ENCODE results near the gene DOCK10. TPM values are rescaled to one million over a fixed set of nuclear protein-coding genes. Genes with fewer than 3 reads are reported as not detected.

The DOCK10 gene
- total and polyA plus RNA-seq, 2 donors (not counting 3 experiments of a cell fraction or from before 2014, with no cell fraction given), result 5.8 to 23.0 TPM

- H3K36me3 ChIP-seq (ENCODE audit: control insufficient read depth in 2 of 2, extremely low read depth in 1 of 2, insufficient read depth in 2 of 2, low read length in 2 of 2), result no peaks in the 10 kb centered on the region
- H4K20me1 ChIP-seq (replicated peaks; ENCODE audit: control insufficient read depth, extremely low read depth, insufficient read depth, low read length), result no peaks in the 10 kb centered on the region
- H3K9me1 ChIP-seq (replicated peaks; ENCODE audit: control insufficient read depth, extremely low read depth, insufficient read depth, low read length), result no peaks in the 10 kb centered on the region
- intact Hi-C loops (cut with micrococcal nuclease), result no loop called here
- POLR2A ChIA-PET, result no interaction called here
- H3K9ac ChIP-seq (replicated peaks; ENCODE audit: extremely low read depth, insufficient read depth, low read length), result no peak overlapping the region
- CTCF ChIA-PET, result interaction anchor here (1.6 kb wide), 1 partner anchor 25 kb away, joined by 3 read pairs; no protein-coding TSS in a partner anchor
- H3K4me2 ChIP-seq (ENCODE audit: insufficient read depth, low read length), result no peak overlapping the region
- DNase-seq (ENCODE audit: low read depth, low spot score), result no peak
- no peaks in the 10 kb centered on the region for H3K9me3 ChIP-seq (replicated peaks; ENCODE audit: control insufficient read depth, insufficient read depth, low read length)
- H3K27me3 ChIP-seq (ENCODE audit: control insufficient read depth in 2 of 2, insufficient read depth in 2 of 2, low read length in 2 of 2), result no peaks in the 10 kb centered on the region
- H3K27ac ChIP-seq (ENCODE audit: insufficient read depth, low read depth, low read length), result no peak overlapping the region
- H2AFZ ChIP-seq (ENCODE audit: low read depth, low read length), result no peak overlapping the region
- TF ChIP-seq CTCF (IDR thresholded peaks at IDR 0.05; ENCODE audit: extremely low read depth in 1 of 2, insufficient read depth in 1 of 2, low read depth in 1 of 2, low read length in 2 of 2) (no peak), MAX (IDR thresholded peaks at IDR 0.05; ENCODE audit: insufficient read depth, insufficient read length) (no peak), JUN (IDR thresholded peaks at IDR 0.05; ENCODE audit: borderline replicate concordance, insufficient read depth, insufficient read length, low read depth) (no peak), FOS (IDR thresholded peaks at IDR 0.05; ENCODE audit: borderline replicate concordance, insufficient read depth, low read length) (no peak), GATA2 (IDR thresholded peaks at IDR 0.05; ENCODE audit: insufficient read depth, insufficient read length, low read depth, low read length) (no peak), MYC (IDR thresholded peaks at IDR 0.05; ENCODE audit: low read depth, low read length) (no peak), EZH2 (IDR thresholded peaks at IDR 0.05; ENCODE audit: borderline replicate concordance, low read depth, low read length, severe bottlenecking) (no peak), POLR2A (IDR thresholded peaks at IDR 0.05; ENCODE audit: low read depth, low read length) (no peak), POLR2AphosphoS5 (IDR thresholded peaks at IDR 0.05; ENCODE audit: insufficient read depth, low read depth, low read length) (no peak)
- H3K4me3 ChIP-seq (replicated peaks in 1 of 3; ENCODE audit: insufficient read depth in 1 of 3, low read depth in 1 of 3, low read length in 3 of 3), result no peak overlapping the region
- FAIRE-seq, result no peak
- H3K4me1 ChIP-seq (ENCODE audit: control insufficient read depth, extremely low read depth, insufficient read depth, low read length), result no peaks in the 10 kb centered on the region
- dilution Hi-C loops (cut with MboI; ENCODE audit: extremely low pct_ligation_motif_present, low sequenced_read_pairs), result no loop called here
- BruUV-seq (replicated peaks), result no TSS peak
- H3K79me2 ChIP-seq (ENCODE audit: control insufficient read depth, insufficient read depth, low read length), result no peaks in the 10 kb centered on the region
Observed at GRCh38 chr2:224723586-224724217, 318.6 kb downstream of the DOCK10 start.
